HG03097 (cell line): ENCODE results near the gene PCNX1.

Experiments
- ATAC-seq: cut with Tn5 transposase; IDR thresholded peaks from one replicate; pipeline ENCODE4 v1.9.1; 2021; ENCODE audit not compliant: unreplicated experiment, low FRiP score

Gene PCNX1

GRCh38 chr14:70954068-70954467, 46.8 kb downstream of the PCNX1 start:
- no peak for ATAC-seq

DNA sequence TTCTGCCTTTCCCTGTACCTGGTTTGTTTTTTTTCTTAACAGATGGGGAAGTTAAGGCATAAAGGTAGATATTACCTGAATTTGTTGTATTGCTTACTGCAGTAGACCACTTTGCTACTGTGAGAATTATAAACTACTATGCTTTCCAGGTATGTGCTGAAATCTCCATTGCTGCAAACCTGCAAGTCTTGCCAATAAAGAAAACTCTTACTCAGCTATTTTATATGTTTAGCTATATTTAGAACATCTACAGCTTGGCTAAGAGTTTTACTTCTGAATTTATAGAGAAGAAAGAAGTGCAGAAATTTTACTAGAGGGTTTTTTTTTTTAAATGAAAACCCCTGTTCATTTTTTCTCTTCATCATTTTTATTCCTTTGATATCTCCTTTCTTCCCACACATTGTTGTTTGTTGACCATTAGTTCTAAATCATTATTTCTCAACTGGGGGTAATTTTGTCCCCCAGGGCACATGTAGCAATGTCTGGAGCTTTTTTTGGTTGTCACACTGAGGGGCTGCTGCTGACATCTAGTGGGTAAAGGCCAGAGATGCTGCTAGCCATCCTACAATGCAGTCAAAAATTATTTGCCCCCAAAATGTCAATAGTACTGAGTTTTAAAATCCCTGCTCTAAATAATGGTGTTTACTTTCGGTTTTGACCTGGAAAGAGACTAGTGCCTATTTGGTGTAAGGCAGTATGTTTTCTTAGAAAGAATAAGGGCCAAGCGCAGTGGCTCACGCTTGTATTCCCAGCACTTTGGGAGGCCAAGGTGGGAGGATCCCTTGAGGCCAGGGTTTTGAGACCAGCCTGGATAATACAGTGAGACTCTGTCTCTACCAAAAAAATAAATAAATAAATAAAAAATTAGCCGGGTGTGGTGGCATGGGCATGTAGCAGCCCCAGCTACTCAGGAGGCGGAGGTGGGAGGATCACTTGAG, 48.6 kb downstream of the PCNX1 start:
- no peak for ATAC-seq

DNA sequence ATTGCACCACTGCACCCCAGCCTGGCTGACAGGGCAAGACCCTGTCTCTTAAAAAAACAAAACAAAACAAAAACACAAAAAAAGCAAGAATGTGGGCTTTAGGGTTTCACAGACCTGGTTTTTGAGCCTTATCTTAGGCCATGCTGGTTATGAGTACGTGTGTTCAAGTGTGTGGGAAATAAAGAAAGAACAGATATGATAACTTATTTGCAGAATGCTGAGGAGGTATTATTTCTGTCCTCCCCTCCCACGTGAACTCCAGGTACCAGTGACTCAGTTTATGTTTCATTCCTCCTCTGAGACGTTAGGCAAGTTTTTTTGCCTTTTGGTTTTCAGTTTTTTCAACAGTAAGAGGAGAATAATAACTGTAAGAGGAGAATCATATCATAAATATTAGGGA, 49.3 kb downstream of the PCNX1 start:
- no peak for ATAC-seq

DNA sequence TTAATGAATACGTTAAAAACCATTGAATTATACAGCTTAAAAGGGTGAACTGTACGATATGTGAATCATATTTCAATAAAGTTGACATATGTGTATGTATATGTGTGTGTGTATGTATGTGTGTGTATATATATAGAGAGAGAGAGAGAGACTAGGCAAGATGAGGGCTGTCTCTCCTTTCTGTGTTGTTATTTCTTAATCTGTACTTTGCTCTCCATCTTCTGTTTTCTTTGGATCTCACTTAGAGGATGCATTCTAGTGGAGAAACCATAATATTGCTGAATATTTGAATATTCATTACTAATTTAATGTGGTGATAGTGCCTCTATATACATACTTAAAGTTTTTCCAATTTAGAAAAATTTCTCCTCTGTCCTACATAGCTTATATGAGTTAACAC, 50.5 kb downstream of the PCNX1 start:
- no peak for ATAC-seq

DNA sequence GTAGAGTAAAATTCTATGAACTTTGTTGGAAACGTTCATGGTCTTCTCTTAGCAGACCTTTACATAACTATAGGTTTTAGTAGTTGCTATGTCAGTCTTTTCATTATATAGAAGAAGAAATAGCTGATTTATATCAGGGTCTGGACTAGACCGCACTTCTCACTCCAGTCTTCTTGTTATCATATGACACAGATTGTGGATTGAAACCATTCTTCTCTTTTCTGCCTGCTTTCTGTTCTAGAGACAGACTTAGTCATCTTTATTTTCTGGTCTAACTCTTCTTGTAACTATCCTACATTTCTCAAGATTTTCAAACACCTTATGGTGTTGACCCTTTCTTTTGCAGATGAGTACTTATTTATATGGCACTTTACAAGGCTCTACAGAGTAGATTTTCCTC, 55.7 kb downstream of the PCNX1 start:
- no peak for ATAC-seq

- ATAC-seq, result no peak
Observed at GRCh38 chr14:70964492-70964891, 57.2 kb downstream of the PCNX1 start.

GRCh38 chr14:70971560-70971959, 64.3 kb downstream of the PCNX1 start:
- ATAC-seq, result no peak

DNA sequence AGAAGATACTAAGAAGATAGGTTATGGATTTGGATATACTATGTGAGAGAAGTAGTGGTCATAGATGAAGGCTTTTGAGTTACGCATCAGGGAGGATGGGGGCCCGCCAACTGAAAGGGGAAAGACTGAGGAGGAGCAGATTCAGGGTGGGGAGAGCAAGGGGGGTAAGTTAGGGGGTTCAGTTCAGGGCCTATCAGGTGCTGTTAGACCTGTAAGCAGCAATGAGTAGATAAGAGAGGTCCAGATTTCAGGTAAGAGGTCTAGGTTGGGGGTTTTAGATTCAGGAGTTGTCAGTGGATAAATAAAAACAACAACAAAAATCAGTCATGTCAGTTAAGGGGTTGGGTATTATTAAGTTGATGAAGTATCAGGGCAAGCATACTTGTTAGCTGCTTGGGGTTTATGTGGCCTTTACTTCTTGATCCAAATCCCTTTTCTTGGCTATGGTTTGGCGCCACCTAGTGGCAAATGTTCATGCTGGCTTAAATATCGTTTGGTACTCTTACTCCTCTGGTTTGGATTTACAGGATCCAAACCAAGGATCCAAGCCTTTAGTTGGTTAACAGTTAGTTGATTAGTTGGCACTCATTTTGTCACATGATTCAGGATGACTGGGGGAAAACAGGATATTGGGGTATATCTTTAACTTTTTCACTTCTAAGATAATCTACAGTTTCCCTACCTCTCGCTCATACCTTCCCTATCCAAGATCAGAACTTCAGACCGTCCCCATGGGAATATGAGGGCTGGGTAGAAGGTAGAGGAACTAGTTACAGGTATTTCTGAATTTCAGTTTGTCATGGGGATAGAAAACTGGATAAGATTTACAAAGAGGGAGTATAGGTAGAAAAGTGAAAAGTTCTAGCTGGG, 65.1 kb downstream of the PCNX1 start:
- ATAC-seq, result no peak

- ATAC-seq, result no peak
Observed at GRCh38 chr14:70976591-70976990, 69.3 kb downstream of the PCNX1 start.

GRCh38 chr14:70981000-70981952, 74.0 kb downstream of the PCNX1 start:
- ATAC-seq, result no peak

- no peak for ATAC-seq
Observed at GRCh38 chr14:70982200-70982599, 74.9 kb downstream of the PCNX1 start.

DNA sequence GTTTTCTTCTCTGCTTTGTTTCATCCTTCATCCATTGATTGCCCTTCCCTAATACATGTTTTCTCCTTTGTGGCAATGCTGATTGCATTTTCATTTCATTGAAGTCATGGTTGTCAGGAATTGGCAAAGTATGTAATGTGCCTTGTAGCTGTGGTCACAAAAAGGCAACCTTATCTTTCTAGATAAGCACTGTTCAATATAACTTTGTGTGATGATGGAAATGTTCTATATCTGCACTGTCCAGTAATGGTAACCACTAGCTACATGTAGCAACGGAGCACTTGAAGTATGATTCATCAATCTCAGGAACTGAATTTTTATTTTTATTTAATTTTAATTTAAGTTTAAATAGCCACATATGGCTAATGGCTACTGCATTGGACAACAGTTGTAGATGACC, 79.8 kb downstream of the PCNX1 start:
- ATAC-seq, result no peak

DNA sequence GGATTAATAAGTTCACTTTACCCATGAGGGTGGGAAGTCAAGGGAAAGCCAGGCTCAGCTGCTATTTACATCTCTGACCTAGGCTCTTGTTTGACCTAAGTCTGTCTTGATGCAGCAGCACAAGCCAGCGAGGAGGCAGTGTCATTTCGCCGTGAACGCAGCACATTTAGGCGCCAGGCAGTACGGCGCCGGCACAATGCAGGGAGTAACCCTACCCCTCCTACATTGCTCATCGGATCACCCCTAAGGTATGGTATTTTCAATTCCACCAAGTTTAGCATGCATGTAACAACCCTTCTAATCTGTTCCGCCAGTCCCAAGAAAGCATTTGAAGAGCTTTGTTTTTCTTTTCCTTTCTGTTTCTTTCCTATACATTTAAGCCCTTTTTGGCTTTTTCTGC, 81.2 kb downstream of the PCNX1 start:
- ATAC-seq, result no peak

- ATAC-seq, result no peak
Observed at GRCh38 chr14:70993931-70994330, 86.7 kb downstream of the PCNX1 start.

- ATAC-seq, result no peak
Observed at GRCh38 chr14:70995211-70995610, 88.0 kb downstream of the PCNX1 start.

- ATAC-seq, result no peak
Observed at GRCh38 chr14:70995671-70996070, 88.4 kb downstream of the PCNX1 start.

DNA sequence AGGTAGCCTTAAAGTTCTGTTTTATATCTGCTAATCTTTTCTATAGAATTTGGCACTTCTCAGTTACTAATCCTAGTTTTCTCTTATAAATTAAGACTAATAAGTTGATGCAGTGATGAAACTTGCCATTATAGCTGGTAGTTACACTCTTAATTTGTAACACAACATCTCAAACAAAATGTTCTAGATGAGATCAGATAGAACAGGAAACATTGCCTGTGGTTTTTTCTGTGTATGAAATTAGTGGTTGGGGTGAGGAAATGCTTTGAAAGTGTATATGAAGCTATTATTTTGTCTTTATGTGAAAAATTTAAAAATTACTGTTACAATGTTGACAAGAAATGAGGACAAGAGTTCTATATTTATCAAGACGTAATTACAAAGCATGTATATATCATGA, 91.9 kb downstream of the PCNX1 start:
- ATAC-seq, result no peak

GRCh38 chr14:71000091-71000490, 92.8 kb downstream of the PCNX1 start:
- no peak for ATAC-seq

- ATAC-seq, result no peak
Observed at GRCh38 chr14:71001742-71002141, 94.5 kb downstream of the PCNX1 start.

DNA sequence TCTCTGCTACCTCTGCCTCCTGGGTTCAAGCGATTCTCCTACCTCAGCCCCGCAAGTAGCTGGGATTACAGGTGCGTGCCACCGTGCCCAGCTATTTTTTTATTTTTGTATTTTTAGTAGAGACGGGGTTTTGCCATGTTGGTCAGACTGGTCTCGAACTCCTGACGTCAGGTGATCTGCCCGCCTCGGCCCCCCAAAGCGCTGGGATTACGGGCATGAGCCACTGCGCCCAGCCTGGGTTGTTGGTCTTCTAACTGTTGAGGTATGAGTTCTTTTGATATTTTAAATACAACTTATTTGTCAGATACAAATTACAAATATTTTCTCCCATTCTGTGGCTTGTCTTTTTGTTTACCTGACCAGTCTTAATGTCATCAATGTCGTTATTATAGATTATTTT, 95.9 kb downstream of the PCNX1 start:
- ATAC-seq, result no peak
